Activated CD4-positive, alpha-beta T cell treated with anti-CD3 and anti-CD28 coated beads, Interleukin-2, amount 50 U/mL, for 1 hour (primary cell): Measurements from ENCODE around the gene TIMM8B.
"Not testable (repeated sequence)": the region's sequence is repeated elsewhere in the genome, so short reads cannot be mapped to it uniquely, and the experiment has no call there.

Experiments
- DNase-seq: peaks from one replicate; pipeline ENCODE4 v3.0.0-alpha.2; 2020

Gene TIMM8B

DNA sequence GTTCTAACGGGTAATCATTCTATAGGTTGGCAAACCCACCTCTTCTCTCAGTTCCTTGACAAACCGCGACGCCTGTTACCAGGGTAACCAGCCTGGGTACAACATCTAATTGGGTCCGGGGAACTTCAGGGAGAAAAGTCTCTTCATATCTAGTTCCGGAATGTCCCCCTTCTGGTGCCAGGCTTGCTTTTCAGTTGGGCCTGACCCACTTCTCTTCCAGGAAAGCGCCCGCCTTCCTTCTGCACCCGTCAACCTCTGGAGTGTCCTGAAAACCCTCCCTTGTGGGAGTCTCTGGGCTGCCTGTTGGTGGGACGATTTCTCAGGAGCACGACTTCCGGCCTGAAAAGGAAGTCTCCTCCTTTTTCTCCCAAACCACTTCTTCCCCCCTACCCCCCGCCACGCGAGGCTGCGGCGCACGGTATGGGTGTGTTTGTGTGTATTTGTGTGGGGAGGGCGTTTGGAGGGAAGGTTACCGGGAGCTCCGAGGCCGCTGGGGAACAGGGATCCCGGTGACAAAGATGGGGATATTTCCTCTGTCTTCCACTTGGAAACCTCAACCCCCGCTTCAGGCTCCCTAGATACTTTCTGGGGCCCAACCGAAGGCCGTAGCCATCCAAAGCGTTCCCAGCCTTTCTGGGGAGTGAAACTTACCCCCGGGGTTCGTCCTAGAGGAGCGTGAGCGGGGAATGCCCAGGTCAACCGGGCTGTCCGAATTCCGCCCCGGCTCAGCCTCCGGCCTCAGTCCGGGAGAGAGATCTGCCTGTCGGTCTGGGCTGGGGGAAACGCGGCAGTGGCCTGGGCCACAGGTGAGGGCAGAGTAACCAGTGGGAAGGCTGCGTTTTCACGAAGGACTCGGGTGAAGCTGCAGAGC, 12.4 kb downstream of the TIMM8B start, which contains the start of the genes NKAPD1 and PIH1D2:
NKAPD1 (plus strand) TSS at position 359 of the 871 bp plus-strand sequence. CDS start 1,276 bp downstream, outside the sequence.
PIH1D2 (minus strand) TSS at position 77 of the 871 bp plus-strand sequence. CDS start 843 bp downstream, outside the sequence.
- peak; percentile 73 for DNase-seq

DNA sequence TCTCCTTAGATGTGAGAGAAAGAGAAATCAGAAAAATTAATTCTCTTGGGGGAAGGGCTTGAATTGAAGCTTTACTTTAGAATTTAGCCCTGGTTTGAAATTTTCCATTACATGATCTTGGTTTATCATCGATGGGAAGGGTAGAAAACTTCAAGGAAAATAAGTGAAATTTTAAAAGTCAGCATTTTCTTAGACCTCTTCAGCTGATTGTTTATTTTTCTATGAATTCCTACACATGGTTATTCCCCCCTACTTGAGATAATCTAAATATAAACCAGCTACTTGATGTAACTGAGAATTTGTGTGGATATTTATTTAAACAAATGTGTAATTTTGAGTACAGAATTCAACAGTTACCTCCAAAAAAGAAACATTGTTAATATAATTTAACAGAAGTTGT, 23.6 kb downstream of the TIMM8B start:
- no peak for DNase-seq

- DNase-seq: no peak
Observed at GRCh38 chr11:112058103-112058502, 28.5 kb downstream of the TIMM8B start.

DNA sequence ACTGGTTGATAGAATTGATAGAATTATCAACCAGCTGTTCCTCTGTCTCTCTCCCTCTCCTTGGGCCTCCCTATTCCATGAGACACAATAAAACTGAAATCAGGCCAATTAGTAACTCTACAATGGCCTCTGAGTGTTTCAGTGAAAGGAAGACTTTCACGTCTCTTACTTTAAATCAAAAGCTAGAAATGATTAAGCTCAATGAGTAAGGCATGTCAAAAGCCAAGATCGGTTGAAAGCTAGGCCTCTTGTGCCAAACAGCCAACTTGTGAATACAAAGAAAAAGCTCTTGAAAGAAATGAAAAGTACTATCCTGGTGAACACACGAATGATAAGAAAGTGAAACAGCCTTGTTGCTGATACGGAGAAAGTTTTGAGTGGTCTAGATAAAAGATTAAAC, 29.4 kb downstream of the TIMM8B start:
- no peak for DNase-seq

- DNase-seq: no peak
Observed at GRCh38 chr11:112051768-112052167, 34.8 kb downstream of the TIMM8B start.

GRCh38 chr11:112050721-112051120, 35.8 kb downstream of the TIMM8B start:
- no peak for DNase-seq

DNA sequence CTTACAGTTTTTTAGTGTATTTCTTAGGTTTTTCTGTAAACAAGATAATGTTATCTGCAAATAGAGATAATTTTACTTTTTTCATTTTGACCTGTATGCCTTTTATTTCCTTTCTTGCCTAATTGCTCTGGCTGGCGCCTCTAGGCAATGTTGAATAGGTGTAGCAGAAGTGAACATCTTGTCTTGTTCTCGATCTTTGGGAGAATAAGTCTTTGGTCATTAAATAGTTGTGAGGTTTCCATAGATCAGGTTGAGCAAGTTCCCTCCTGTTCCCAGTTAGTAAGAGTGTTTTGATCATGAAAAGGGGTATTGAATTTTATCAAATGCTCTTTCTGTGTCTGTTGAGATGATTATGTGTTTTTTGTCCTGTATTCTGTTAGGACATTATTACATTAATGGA, 36.8 kb downstream of the TIMM8B start:
- DNase-seq: no peak

GRCh38 chr11:112048256-112048655, 38.3 kb downstream of the TIMM8B start:
- DNase-seq: not testable (repeated sequence)

- DNase-seq: not testable (repeated sequence)
Observed at GRCh38 chr11:112046647-112047046, 39.9 kb downstream of the TIMM8B start.

DNA sequence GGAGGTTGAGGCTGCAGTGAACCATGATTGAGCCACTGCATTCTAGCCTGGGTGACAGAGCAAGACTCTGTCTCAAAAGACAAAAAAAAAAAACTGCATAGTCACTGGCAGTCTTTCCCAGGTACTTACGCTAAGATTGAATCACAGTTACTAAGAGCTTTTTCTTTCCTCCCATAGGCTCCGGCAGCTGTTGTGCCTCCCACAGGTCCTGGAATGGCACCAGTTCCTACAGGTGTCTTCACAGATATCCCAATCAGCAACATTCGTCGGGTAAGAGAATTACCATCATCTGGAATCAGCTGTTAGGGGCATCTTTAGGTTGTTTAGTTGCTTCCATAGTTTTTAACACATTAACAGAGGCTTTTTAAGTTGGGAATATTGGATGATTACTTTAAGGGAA, 41.6 kb downstream of the TIMM8B start:
- DNase-seq: no peak

- no peak for DNase-seq
Observed at GRCh38 chr11:112042961-112043304, 43.6 kb downstream of the TIMM8B start.

DNA sequence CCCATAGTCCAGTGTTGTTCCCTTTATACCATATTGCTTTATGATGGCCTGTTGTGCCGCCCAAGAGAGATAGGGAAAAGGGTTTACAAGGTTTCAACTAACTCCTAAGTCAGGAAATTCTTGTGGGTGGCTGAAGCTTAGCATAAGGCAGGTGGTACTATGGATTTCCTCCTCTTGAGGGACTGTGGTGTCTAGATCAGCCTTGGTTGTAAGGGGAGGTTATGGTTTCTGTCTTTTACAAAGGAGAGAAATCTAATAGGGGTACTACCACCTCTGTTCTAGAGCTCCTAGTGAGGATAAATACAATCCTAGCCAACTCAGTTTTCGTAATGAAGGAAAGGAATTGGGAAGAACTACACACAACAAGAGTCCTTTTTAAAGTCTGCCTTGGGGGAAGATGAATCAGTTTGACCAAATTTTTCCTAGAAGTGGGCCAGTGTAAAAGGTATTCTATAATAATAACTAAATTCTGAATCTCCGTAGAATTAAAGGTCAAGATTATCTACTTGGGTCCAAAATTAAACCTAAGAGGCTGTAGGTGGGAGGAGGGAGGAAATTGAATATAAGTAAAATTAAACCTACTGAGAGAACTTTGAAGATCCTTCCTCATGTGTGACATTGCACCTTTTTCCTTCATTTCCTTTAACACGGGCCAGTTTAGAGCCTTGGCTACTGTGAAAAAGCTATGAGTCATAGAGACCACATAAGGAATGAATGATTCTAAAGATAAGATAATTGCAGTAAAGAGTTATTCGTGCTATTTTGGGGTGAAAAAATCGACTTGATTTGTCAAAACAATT, 44.2 kb downstream of the TIMM8B start:
- no peak for DNase-seq

DNA sequence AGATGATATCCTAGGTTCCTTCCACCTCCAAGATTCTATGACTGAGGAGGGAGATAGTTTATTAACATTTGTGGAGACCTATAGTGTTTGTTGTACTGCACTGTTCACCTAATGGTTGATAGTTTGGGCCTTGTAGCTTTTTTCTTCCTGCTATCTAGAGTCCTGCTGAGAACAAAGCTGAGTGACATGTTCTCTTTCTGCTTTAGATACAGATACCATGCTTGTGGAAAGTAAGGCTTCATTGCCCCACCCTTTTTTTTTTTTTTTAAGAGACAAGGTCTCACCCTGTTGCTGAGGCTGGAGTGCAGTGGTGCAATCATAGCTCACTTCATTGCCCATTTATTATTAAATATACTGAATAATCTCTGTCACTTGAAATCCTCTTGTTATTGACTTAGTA, 49.0 kb downstream of the TIMM8B start:
- no peak for DNase-seq
